ENCODE data around the gene PREP.

Gene PREP

GRCh38 chr6:105397987-105398386, 4.9 kb downstream of the PREP start:
- DNase-seq (ENCODE audit: low read depth in 2 of 2), result no peak

GRCh38 chr6:105391705-105392104, 11.2 kb downstream of the PREP start:
- no peak for DNase-seq (ENCODE audit: low read depth in 2 of 2)

GRCh38 chr6:105389543-105389942, 13.3 kb downstream of the PREP start:
- no peak for DNase-seq (ENCODE audit: low read depth in 2 of 2)

GRCh38 chr6:105388392-105388791, 14.5 kb downstream of the PREP start:
- DNase-seq (ENCODE audit: low read depth in 2 of 2), result no peak

- DNase-seq (ENCODE audit: low read depth in 2 of 2), result no peak
These were observed 18.9 kb downstream of the PREP start for GRCh38 chr6:105384004-105384403.

GRCh38 chr6:105382958-105383357, 19.9 kb downstream of the PREP start:
- DNase-seq (ENCODE audit: low read depth in 2 of 2), result no peak

- no peak for DNase-seq (ENCODE audit: low read depth in 2 of 2)
These were observed 20.4 kb downstream of the PREP start for GRCh38 chr6:105382496-105382895.

- DNase-seq (ENCODE audit: low read depth in 2 of 2), result no peak
These were observed 22.2 kb downstream of the PREP start for GRCh38 chr6:105380634-105381033.

- DNase-seq (ENCODE audit: low read depth in 2 of 2), result no peak
These were observed 27.1 kb downstream of the PREP start for GRCh38 chr6:105375797-105376196.

- no peak for DNase-seq (ENCODE audit: low read depth in 2 of 2)
These were observed 28.9 kb downstream of the PREP start for GRCh38 chr6:105374010-105374420.

- DNase-seq (ENCODE audit: low read depth in 2 of 2), result no peak
These were observed 29.4 kb downstream of the PREP start for GRCh38 chr6:105373481-105373880.

- no peak for DNase-seq (ENCODE audit: low read depth in 2 of 2)
These were observed 30.1 kb downstream of the PREP start for GRCh38 chr6:105372849-105373182.

- DNase-seq (ENCODE audit: low read depth in 2 of 2), result no peak
These were observed 30.6 kb downstream of the PREP start for GRCh38 chr6:105372142-105372848.

GRCh38 chr6:105370351-105370750, 32.5 kb downstream of the PREP start:
- no peak for DNase-seq (ENCODE audit: low read depth in 2 of 2)

- no peak for DNase-seq (ENCODE audit: low read depth in 2 of 2)
These were observed 33.7 kb downstream of the PREP start for GRCh38 chr6:105369145-105369544.

- DNase-seq (ENCODE audit: low read depth in 2 of 2), result no peak
These were observed 38.6 kb downstream of the PREP start for GRCh38 chr6:105364243-105364642.

GRCh38 chr6:105363100-105363754, 39.7 kb downstream of the PREP start:
- DNase-seq (ENCODE audit: low read depth in 2 of 2), result no peak

- no peak for DNase-seq (ENCODE audit: low read depth in 2 of 2)
These were observed 43.2 kb downstream of the PREP start for GRCh38 chr6:105359419-105360370.

- DNase-seq (ENCODE audit: low read depth in 2 of 2), result no peak
These were observed 45.7 kb downstream of the PREP start for GRCh38 chr6:105357165-105357564.

- no peak for DNase-seq (ENCODE audit: low read depth in 2 of 2)
These were observed 50.8 kb downstream of the PREP start for GRCh38 chr6:105352037-105352617.

- DNase-seq (ENCODE audit: low read depth in 2 of 2), result no peak
These were observed 54.0 kb downstream of the PREP start for GRCh38 chr6:105348897-105349296.

- no peak for DNase-seq (ENCODE audit: low read depth in 2 of 2)
These were observed 56.8 kb downstream of the PREP start for GRCh38 chr6:105346052-105346451.

Data from activated CD8-positive, alpha-beta memory T cell treated with anti-CD3 and anti-CD28 coated beads for 4 hours (primary cell).